HEK293 (cell line): ENCODE measurements around the gene SPEM3.

Experiments used
- MEIS1 ChIP-seq: sonication (generic); formaldehyde crosslinking; IDR thresholded peaks from 2 replicates; pipeline ENCODE4 v1.8.1; 2022; ENCODE audit warnings: missing genetic modification reagents, mild to moderate bottlenecking, borderline replicate concordance
- PRDM1 ChIP-seq: fragments of 450-650 bp; formaldehyde crosslinking; IDR thresholded peaks from 2 replicates; pipeline ENCODE4; 2016; ENCODE audit warnings: missing biosample characterization, missing genetic modification characterization
- PRDM2 ChIP-seq: fragments of 450-650 bp; formaldehyde crosslinking; IDR thresholded peaks from 2 replicates; pipeline ENCODE4 v1.5.1; 2016; ENCODE audit warnings: missing biosample characterization, missing genetic modification characterization, borderline replicate concordance
- ZBTB21 ChIP-seq: fragments of 450-650 bp; formaldehyde crosslinking; IDR thresholded peaks from 2 replicates; pipeline ENCODE4 v1.5.1; 2017; ENCODE audit warnings: missing biosample characterization, missing genetic modification characterization
- ZBTB48 ChIP-seq: fragments of 450-650 bp; formaldehyde crosslinking; IDR thresholded peaks from 2 replicates; pipeline ENCODE4 v1.5.1; 2016; ENCODE audit warnings: missing biosample characterization, missing genetic modification characterization
- ZBTB8A ChIP-seq: fragments of 450-650 bp; formaldehyde crosslinking; IDR thresholded peaks from 2 replicates; pipeline ENCODE4 v1.5.1; 2016; ENCODE audit warnings: missing biosample characterization, missing genetic modification characterization
- ZFP69B ChIP-seq: fragments of 450-650 bp; formaldehyde crosslinking; IDR thresholded peaks from 2 replicates; pipeline ENCODE4 v1.5.1; 2016; ENCODE audit warnings: missing biosample characterization, missing genetic modification characterization
- ZNF202 ChIP-seq: fragments of 450-650 bp; formaldehyde crosslinking; IDR thresholded peaks from 2 replicates; pipeline ENCODE4 v1.5.1; 2016; ENCODE audit warnings: missing biosample characterization, missing genetic modification characterization, borderline replicate concordance
- ZNF26 ChIP-seq: fragments of 450-650 bp; formaldehyde crosslinking; IDR thresholded peaks from 2 replicates; pipeline ENCODE4 v1.5.1; 2016; ENCODE audit warnings: missing biosample characterization, missing genetic modification characterization
- ZNF302 ChIP-seq: fragments of 450-650 bp; formaldehyde crosslinking; IDR thresholded peaks from 2 replicates; pipeline ENCODE4 v1.5.1; 2016; ENCODE audit warnings: missing biosample characterization, missing genetic modification characterization, low read depth
- ZNF362 ChIP-seq: fragments of 450-650 bp; formaldehyde crosslinking; IDR thresholded peaks from 2 replicates; pipeline ENCODE4 v1.5.1; 2016; ENCODE audit warnings: missing biosample characterization, missing genetic modification characterization
- ZNF366 ChIP-seq: fragments of 450-650 bp; formaldehyde crosslinking; conservative IDR thresholded peaks from 2 replicates; pipeline ENCODE4 v1.5.1; 2016; ENCODE audit warnings: missing biosample characterization, missing genetic modification characterization
- ZNF571 ChIP-seq: fragments of 450-650 bp; formaldehyde crosslinking; IDR thresholded peaks from 2 replicates; pipeline ENCODE4 v1.5.0; 2017; ENCODE audit warnings: missing biosample characterization, missing genetic modification characterization
- ZNF610 ChIP-seq: fragments of 450-650 bp; formaldehyde crosslinking; IDR thresholded peaks from 2 replicates; pipeline ENCODE4 v1.5.1; 2016; ENCODE audit warnings: missing biosample characterization, missing genetic modification characterization, borderline replicate concordance
- ZNF621 ChIP-seq: fragments of 450-650 bp; formaldehyde crosslinking; IDR thresholded peaks from 2 replicates; pipeline ENCODE4 v1.5.1; 2017; ENCODE audit warnings: missing biosample characterization, missing genetic modification characterization
- ZNF776 ChIP-seq: fragments of 450-650 bp; formaldehyde crosslinking; IDR thresholded peaks from 2 replicates; pipeline ENCODE4 v1.5.0; 2017; ENCODE audit warnings: missing biosample characterization, missing genetic modification characterization, borderline replicate concordance
- ZNF785 ChIP-seq: fragments of 450-650 bp; formaldehyde crosslinking; IDR thresholded peaks from 2 replicates; pipeline ENCODE4 v1.5.1; 2016; ENCODE audit warnings: missing biosample characterization, missing genetic modification characterization
- ZNF792 ChIP-seq: fragments of 450-650 bp; formaldehyde crosslinking; IDR thresholded peaks from 2 replicates; pipeline ENCODE4 v1.5.1; 2016; ENCODE audit warnings: missing biosample characterization, missing genetic modification characterization
- ZSCAN18 ChIP-seq: fragments of 450-650 bp; formaldehyde crosslinking; IDR thresholded peaks from 2 replicates; pipeline ENCODE4 v1.5.1; 2016; ENCODE audit warnings: missing biosample characterization, missing genetic modification characterization
- TF ChIP-seq, protein P1 (sequence below): fragments of 450-650 bp; formaldehyde crosslinking; IDR thresholded peaks from 2 replicates; pipeline ENCODE4 v1.5.1; 2016; ENCODE audit warnings: missing biosample characterization, missing genetic modification characterization, low read depth
- TF ChIP-seq, protein P2 (sequence below): fragments of 450-650 bp; formaldehyde crosslinking; conservative IDR thresholded peaks from 2 replicates; pipeline ENCODE4 v1.5.1; 2016; ENCODE audit warnings: low read depth, missing biosample characterization, missing genetic modification characterization

The SPEM3 gene

GRCh38 chr17:7479213-7480088 is 50.8 kb downstream of the SPEM3 start, which contains the start of gene ZBTB4 (continued):
- TF ChIP-seq ZNF26 (tag by site-specific recombination), result no peak
- no peak for TF ChIP-seq ZBTB48 (tag by site-specific recombination)
- TF ChIP-seq, protein P1, sequence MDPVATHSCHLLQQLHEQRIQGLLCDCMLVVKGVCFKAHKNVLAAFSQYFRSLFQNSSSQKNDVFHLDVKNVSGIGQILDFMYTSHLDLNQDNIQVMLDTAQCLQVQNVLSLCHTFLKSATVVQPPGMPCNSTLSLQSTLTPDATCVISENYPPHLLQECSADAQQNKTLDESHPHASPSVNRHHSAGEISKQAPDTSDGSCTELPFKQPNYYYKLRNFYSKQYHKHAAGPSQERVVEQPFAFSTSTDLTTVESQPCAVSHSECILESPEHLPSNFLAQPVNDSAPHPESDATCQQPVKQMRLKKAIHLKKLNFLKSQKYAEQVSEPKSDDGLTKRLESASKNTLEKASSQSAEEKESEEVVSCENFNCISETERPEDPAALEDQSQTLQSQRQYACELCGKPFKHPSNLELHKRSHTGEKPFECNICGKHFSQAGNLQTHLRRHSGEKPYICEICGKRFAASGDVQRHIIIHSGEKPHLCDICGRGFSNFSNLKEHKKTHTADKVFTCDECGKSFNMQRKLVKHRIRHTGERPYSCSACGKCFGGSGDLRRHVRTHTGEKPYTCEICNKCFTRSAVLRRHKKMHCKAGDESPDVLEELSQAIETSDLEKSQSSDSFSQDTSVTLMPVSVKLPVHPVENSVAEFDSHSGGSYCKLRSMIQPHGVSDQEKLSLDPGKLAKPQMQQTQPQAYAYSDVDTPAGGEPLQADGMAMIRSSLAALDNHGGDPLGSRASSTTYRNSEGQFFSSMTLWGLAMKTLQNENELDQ (tag by site-specific recombination), result no peak
- TF ChIP-seq ZNF571 (tag by site-specific recombination), result no peak
- TF ChIP-seq ZFP69B (tag by site-specific recombination), result no peak
- TF ChIP-seq, protein P2, sequence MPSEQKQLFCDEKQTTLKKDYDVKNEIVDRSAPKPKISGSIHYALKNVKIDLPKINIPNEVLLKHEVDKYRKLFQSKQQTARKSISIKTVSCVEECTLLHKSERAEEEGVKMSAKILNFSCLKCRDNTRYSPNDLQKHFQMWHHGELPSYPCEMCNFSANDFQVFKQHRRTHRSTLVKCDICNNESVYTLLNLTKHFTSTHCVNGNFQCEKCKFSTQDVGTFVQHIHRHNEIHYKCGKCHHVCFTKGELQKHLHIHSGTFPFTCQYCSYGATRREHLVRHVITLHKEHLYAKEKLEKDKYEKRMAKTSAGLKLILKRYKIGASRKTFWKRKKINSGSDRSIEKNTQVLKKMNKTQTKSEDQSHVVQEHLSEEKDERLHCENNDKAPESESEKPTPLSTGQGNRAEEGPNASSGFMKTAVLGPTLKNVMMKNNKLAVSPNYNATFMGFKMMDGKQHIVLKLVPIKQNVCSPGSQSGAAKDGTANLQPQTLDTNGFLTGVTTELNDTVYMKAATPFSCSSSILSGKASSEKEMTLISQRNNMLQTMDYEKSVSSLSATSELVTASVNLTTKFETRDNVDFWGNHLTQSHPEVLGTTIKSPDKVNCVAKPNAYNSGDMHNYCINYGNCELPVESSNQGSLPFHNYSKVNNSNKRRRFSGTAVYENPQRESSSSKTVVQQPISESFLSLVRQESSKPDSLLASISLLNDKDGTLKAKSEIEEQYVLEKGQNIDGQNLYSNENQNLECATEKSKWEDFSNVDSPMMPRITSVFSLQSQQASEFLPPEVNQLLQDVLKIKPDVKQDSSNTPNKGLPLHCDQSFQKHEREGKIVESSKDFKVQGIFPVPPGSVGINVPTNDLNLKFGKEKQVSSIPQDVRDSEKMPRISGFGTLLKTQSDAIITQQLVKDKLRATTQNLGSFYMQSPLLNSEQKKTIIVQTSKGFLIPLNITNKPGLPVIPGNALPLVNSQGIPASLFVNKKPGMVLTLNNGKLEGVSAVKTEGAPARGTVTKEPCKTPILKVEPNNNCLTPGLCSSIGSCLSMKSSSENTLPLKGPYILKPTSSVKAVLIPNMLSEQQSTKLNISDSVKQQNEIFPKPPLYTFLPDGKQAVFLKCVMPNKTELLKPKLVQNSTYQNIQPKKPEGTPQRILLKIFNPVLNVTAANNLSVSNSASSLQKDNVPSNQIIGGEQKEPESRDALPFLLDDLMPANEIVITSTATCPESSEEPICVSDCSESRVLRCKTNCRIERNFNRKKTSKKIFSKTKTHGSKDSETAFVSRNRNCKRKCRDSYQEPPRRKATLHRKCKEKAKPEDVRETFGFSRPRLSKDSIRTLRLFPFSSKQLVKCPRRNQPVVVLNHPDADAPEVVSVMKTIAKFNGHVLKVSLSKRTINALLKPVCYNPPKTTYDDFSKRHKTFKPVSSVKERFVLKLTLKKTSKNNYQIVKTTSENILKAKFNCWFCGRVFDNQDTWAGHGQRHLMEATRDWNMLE (tag by site-specific recombination), result no peak
- no peak for TF ChIP-seq ZNF610 (tag by site-specific recombination)
- no peak for TF ChIP-seq ZNF366 (tag by site-specific recombination)
- TF ChIP-seq ZNF785 (tag by site-specific recombination), result no peak
- peak; percentile 90 for TF ChIP-seq ZBTB8A
- no peak for TF ChIP-seq ZNF621
- TF ChIP-seq ZSCAN18 (tag by site-specific recombination), result no peak
- no peak for TF ChIP-seq ZNF202 (tag by site-specific recombination)
- no peak for TF ChIP-seq ZNF362 (tag by site-specific recombination)
- TF ChIP-seq ZBTB21 (tag by site-specific recombination), result no peak
- TF ChIP-seq MEIS1 (CRISPR knock-in tag), result no peak
- no peak for TF ChIP-seq ZNF792 (tag by site-specific recombination)
- no peak for TF ChIP-seq PRDM1
- no peak for TF ChIP-seq ZNF776
- TF ChIP-seq ZNF302 (tag by site-specific recombination), result no peak
- no peak for TF ChIP-seq PRDM2 (tag by site-specific recombination)
